CD4-positive, alpha-beta T cell treated with Interleukin-6 for 4 hours (primary cell): ENCODE results near the gene OLFM1.
"Not testable (repeated sequence)": the region's sequence is repeated elsewhere in the genome, so short reads cannot be mapped to it uniquely, and the experiment has no call there.

Experiments used
- DNase-seq: peaks from one replicate; pipeline ENCODE4 v3.0.0-alpha.2; 2020; ENCODE audit warnings: mixed read lengths

The OLFM1 gene

DNA sequence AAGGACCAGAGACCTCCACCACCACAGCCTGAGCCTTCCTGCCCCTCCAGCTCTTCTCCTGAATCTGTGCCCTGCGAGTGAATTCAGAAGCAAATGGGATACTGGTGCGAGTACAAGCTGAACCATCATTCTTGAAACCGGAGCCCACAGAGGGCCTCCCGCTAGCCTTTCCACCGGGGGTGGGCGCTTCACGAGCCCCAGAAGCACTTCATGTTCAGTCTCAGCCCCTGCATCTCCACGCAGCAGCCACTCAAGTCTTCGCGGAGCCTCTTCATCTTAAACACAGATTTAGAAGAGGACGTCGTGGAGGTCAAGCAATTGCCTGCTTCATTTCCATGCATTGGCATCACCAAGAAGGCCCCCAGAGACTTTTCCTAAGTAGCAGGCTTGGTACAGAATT, 26.0 kb upstream of the OLFM1 start:
- no peak for DNase-seq

GRCh38 chr9:135062254-135062653, 25.2 kb upstream of the OLFM1 start:
- DNase-seq: no peak

DNA sequence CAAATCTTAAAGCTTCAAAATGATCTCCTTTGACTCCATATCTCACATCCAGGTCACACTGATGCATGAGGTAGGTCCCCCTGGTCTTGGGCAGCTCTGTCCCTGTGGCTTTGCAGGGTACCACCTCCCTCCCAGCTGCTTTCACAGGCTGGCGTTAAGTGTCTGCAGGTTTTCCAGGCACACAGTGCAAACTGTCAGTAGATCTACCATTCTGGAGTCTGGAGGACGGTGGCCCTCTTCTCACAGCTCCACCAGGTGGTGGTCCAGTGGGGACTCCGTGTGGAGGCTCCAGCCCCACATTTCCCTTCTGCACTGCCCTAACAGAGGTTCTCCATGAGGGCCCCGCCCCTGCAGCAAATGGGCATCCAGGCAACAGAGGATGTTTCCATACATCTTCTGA, 24.0 kb upstream of the OLFM1 start:
- not testable (repeated sequence) for DNase-seq

DNA sequence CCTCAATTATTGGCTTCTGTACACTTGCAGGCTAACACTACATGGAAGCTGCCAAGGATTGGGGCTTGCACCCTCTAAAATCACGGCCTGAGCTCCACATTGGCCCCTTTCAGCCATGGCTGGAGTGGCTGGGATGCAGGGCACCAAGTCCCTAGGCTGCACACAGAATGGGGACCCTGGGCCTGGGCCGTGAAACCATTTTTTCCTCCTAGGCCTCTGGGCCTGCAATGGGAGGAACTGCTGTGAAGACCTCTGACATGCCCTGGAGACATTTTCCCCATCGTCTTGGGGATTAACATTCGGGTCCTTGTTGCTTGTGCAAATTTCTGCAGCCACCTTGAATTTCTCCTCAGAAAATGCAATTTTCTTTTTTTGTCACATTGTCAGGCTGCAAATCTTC, 23.6 kb upstream of the OLFM1 start:
- DNase-seq: not testable (repeated sequence)

DNA sequence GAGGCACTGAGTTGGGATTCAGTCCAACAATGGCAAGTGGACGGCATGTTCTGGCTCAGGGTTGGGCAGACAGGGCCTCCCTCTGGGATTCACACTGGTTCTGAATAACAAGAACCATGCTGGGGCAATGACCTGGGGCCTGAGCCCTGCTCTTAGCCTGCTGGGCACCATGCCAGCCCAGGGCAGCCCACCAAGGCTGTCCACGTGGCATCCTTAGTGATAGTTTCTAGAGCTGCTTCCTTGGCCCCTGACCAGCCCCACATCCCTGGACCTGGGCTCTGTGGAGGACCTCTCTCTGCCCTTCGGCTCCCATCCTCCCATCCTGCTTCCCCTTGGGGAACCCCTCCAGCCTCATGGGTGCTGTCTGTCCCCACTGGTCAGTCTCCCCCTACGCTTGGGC, 22.3 kb upstream of the OLFM1 start:
- no peak for DNase-seq

DNA sequence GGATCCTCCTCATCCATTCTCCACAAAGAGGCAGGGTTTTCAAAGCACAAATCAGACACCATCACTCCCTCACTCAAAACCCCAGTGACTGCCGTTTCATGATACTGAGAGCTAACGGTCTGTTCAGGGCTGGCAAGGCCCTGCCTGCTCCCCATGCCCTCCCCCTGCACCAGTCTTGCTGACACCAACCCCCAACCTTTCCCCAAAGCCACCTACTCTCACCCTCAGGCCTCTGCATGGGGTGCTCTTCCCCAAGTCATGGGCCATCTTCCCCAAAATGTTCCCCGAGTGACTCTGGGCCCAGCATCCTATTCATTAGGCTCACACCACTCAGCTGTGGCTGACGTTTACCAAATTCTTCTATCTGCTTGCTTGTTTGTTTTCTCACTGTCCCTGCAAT, 21.7 kb upstream of the OLFM1 start:
- no peak for DNase-seq

- no peak for DNase-seq
Measured at GRCh38 chr9:135066291-135066690, 21.2 kb upstream of the OLFM1 start.

GRCh38 chr9:135067096-135067710, 20.3 kb upstream of the OLFM1 start:
- no peak for DNase-seq

GRCh38 chr9:135068776-135069415, 18.6 kb upstream of the OLFM1 start:
- DNase-seq: no peak

- no peak for DNase-seq
Measured at GRCh38 chr9:135069558-135070197, 17.8 kb upstream of the OLFM1 start.

DNA sequence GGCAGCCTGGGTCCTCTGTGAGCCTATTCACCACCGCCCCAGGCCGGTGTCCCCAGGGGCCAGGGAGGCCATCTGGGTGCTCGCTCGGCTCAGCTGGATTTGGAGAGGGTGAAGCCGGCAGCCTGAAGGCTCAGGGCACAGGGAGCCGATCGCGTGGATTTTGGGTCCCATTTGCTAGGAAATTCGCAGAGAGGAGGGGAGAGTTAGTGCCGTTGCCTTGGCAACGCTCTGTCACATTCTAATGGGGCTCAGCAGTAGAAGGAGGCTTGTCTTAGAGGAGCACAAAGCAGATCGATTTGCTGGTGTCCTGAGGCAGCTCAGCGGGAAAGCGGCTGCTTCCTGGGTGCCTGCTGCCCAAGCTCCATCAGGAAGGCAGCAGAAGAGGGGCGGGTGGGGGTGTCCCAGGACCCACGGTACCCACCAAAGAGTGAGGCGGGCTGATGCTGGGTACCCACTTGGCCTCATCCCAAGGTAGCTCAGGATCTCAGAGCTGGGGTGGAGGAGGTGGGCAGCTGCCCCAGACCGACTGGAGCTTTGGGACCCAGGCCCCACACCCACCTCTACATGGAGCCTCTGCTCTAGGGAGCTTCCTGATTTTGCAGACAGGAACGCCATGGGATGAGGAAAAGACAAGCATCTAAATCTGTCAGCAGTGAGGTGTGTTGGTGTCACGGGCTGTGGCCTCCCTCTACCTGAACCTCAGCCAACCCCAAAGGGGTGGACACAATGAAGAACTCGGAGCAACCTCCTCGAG, 17.1 kb upstream of the OLFM1 start:
- no peak for DNase-seq

DNA sequence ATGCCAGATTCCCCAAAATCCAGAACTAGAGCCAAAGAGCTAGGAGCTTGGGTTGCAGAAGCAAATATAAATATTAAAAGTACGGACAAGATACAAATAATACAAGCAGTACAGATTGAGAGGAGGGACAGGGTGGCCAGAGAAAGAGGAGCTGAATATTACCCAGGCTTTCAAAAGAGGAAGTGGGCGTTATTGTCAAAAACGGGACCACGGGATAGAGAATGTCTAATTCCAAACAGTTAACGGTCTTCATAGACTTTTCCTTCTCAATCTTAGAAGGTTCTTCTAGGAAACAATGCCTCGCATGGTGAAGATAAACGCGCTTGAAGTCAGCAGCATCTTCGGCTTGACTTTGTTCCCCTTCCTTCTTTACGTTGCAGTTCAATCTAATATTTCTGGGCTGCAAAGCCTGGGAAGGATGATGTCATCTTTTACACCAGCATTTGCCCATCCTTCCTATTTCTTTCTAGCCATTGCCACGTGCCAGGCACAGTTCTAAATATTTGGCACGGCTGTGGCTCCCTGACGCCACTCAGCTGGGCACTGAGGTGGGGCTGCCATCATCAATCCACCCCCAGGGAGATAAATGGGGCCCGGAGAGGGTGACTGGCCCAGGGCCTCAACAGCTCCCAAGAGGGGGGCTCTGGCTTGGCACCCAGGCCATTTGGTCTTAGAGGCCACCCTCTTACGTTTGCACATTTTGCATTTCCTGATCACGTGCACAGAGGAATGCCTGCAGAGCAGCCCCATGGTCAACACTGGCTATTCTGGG, 16.3 kb upstream of the OLFM1 start:
- no peak for DNase-seq

- DNase-seq: no peak
Measured at GRCh38 chr9:135073081-135073740, 14.3 kb upstream of the OLFM1 start.

DNA sequence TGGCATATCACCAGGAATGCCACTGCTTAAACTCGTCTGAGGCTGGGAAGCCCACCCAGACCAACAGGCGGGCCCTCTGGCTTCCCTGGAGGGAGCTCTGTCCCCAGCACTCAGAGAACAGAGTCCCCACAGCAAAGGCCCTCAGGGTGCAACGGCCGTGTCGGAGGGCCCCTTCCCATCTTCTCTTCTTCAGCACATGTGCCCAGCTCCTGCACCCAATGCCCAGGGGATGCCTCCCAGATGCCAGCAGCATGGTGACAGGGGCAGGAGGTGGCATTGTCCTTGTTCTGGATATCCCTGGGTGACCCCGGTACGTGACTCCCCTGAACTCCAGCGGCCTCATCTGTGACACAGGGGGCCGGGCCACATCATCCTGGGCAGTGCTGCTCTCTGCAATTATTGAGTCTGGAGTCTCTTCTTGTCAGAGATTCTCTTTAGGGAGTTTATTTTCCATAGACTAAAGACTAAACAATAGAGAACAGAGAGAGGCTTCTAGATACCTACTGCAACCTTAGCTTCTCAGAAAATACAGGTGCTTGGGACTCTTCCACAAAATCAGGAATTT, 13.6 kb upstream of the OLFM1 start:
- DNase-seq: no peak

DNA sequence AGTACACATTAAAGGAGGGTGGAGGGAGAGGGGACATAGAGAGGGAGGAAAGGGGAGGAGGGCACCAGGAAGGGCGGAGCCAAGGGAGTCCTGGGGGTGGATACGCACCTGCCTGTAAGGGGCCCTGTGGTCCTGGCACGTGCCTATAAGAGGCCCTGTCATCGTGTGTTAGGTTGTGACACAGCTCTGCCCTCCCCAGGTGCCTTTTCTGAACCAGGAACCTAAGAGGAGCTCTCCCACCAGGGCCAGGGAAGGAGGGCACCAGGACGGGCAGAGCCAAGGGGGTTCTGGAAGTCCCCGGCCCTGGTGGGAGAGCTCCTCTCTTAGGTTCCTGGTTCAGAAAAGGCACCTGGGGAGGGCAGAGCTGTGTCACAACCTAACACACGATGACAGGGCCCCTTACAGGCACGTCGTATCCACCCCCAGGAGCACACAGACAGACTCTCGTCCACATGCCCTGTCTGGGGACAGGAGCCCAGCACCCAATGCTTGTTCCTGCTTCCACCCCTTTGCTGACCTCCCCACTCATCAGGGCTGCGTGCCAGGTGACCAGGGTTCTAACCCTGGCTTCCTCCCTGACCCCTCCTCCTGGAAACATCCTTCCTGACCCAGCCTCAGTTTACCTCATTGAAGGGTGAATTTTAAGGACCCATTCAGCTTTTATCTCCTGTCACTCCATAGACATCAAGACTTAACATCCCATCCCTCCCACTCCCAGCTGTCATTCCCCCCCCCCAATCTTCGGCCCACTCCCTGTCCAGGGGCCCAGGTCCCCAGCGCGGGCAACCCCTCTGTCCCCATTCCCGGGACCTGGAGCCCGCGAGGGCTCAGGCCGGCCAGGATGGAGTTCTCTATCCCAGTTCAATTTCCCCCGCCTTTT, 12.9 kb upstream of the OLFM1 start:
- no peak for DNase-seq

GRCh38 chr9:135075234-135076142, 12.0 kb upstream of the OLFM1 start:
- DNase-seq: no peak

DNA sequence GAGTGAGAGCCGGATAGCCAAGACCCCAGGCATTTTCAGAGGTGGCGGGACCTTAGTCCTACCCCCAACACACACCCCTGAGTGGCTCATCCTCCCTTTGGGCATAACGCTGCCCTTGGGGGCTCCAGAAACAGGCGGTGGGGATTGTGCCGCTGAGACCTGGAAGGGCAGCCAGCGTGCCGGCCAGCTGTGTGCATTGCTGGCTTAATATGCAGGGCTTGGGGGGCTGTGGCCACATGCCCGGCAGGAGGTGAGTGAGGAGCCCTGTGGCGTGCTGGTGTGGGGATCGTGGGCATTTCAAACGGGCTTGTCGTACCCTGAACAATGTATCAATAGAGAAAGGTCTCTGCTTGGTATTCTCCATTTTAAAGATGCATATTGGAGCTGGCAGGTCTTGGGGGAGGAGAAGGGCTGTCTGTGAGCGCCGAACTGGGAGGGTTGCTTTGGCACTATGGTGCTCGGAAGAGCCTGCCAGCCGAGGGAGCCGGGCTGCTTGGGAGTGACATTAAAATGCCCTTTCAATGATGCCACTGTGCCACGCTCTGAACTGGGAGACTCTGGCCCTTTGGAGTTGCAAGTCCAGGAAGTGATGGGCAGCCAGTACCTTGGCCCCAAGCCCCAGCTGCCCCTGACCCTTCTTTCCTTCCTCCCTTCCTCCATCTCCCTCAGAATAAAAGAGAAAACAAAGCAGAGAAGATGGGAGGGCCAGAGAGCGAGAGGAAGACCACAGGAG, 11.2 kb upstream of the OLFM1 start:
- DNase-seq: no peak

GRCh38 chr9:135076876-135077430, 10.5 kb upstream of the OLFM1 start:
- no peak for DNase-seq
